Ascending aorta (tissue), 2 donors: Measurements from ENCODE around the gene CASP9. TPM values are rescaled to one million over a fixed set of nuclear protein-coding genes. Genes with fewer than 3 reads are reported as not detected.
"Not testable (repeated sequence)": the region's sequence is repeated elsewhere in the genome, so short reads cannot be mapped to it uniquely, and the experiment has no call there.

Experiments
- DNase-seq, 2 donors: peaks; one replicate each; pipeline ENCODE4 v3.0.0-alpha.2; 2019; ENCODE audit warnings: low spot score in 2 of 2
- H3K27ac ChIP-seq, 2 donors: fragments of 200-600 bp; sonication (generic); one replicate each; pipeline ENCODE4 v1.5.1; 2016 to 2017; ENCODE audit warnings: mild to moderate bottlenecking in 1 of 2
- H3K27me3 ChIP-seq: fragments of 200-600 bp; sonication (generic); one replicate; pipeline ENCODE4 v1.5.1; 2017
- H3K36me3 ChIP-seq, 2 donors: fragments of 200-600 bp; sonication (generic); one replicate each; pipeline ENCODE4 v1.5.1; 2016
- H3K4me1 ChIP-seq, 2 donors: fragments of 200-600 bp; sonication (generic); one replicate each; pipeline ENCODE4 v1.5.1; 2016 to 2017; ENCODE audit warnings: mild to moderate bottlenecking in 1 of 2
- H3K4me3 ChIP-seq, 2 donors: fragments of 200-600 bp; sonication (generic); one replicate each; pipeline ENCODE4 v1.5.1; 2016 to 2017; ENCODE audit warnings: mild to moderate bottlenecking in 1 of 2
- H3K9me3 ChIP-seq, 2 donors: fragments of 200-600 bp; sonication (generic); one replicate each; pipeline ENCODE4 v1.5.1; 2016
- intact Hi-C: fragments of 100-400 bp; cut with DNase I; formaldehyde crosslinking; loops from one replicate; pipeline ENCODE4 v1.15.1; 2023
- total RNA-seq: library from RNA; depleted of rRNA; stranded (reverse); fragments of >200 nt; gene quantifications from one replicate; pipeline ENCODE4 v1.1.0, GENCODE V29; 2016
- TF ChIP-seq, protein P1 (sequence below), 3 experiments: fragments of 200-600 bp in 2 of 3; fragments of 450-650 bp in 1 of 3; sonication (generic) in 2 of 3; IDR thresholded peaks; one replicate each; pipeline ENCODE4 v1.5.1; 2016 to 2019; ENCODE audit warnings: antibody characterized with exemption in 3 of 3, mild to moderate bottlenecking in 1 of 3, moderate library complexity in 1 of 3

The CASP9 gene
- total RNA-seq, 1 donor from 2014 or later = 15.5 TPM

DNA sequence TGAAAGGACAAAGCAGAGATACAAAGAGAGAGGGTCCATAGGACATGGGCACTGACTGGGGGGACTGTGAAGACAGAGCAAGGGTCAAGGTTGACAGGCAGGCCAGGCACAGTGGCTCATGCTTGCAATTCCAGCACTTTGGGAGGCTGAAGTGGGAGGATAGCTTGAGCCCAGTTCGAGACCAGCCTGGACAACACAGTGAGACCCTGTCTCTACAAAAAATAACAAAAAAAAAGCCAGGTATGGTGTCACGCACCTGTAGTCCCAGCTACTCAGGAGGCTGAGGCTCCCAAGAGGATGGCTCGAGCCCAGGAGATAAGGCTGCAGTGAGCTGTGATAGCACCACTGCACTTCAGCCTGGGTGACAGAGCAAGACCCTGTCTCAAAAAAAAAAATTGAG is 4.4 kb downstream of the CASP9 start:
- intact Hi-C loops = loop anchor here (5.0 kb wide), 1 partner anchor 177 kb away; no protein-coding TSS in a partner anchor
- Histone ChIP-seq H3K27ac (no peak overlapping the region), H3K4me1 (peaks cover 0 to 8% of the 10 kb centered on the region in 2 donors), H3K4me3 (no peak overlapping the region), H3K9me3 (no peaks in the 10 kb centered on the region), H3K36me3 (peaks cover 8 to 10% of the 10 kb centered on the region in 2 donors), H3K27me3 (no peaks in the 10 kb centered on the region)
- peak in 1 of 2 donors; percentile 24 for DNase-seq
- TF ChIP-seq, protein P1, sequence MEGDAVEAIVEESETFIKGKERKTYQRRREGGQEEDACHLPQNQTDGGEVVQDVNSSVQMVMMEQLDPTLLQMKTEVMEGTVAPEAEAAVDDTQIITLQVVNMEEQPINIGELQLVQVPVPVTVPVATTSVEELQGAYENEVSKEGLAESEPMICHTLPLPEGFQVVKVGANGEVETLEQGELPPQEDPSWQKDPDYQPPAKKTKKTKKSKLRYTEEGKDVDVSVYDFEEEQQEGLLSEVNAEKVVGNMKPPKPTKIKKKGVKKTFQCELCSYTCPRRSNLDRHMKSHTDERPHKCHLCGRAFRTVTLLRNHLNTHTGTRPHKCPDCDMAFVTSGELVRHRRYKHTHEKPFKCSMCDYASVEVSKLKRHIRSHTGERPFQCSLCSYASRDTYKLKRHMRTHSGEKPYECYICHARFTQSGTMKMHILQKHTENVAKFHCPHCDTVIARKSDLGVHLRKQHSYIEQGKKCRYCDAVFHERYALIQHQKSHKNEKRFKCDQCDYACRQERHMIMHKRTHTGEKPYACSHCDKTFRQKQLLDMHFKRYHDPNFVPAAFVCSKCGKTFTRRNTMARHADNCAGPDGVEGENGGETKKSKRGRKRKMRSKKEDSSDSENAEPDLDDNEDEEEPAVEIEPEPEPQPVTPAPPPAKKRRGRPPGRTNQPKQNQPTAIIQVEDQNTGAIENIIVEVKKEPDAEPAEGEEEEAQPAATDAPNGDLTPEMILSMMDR (IDR thresholded peaks at IDR 0.05) = no peak

DNA sequence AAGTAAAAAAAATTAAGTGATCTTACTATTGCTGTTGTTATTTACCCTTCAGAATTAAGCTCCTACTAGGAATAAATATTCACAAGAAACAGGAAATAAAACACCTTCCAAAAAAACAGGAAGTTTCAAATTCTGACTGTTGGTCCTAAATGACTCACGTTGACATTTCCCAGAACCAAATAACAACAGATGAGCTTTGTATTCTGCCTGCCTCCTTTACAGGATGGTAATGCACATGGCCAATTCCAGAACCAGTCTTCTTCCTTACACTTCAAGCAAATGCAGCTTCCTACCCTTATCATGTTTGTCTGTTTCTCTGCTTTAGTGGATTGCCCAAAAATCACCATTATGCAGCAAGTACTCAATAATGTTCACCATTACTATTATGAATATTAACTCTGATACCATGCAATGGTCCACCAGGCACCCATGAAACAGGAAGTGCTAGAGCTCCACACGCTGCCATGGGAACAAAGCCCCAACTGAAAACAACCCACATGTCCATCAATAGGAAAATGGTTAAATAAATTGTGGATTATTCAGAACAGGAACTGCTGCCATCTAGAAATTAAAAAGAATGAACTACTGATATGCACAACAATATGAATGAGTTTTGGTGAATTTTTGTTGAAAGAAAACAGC is 8.9 kb downstream of the CASP9 start:
- peaks cover 18 to 21% of the 10 kb centered on the region in 2 donors for H3K36me3 ChIP-seq

DNA sequence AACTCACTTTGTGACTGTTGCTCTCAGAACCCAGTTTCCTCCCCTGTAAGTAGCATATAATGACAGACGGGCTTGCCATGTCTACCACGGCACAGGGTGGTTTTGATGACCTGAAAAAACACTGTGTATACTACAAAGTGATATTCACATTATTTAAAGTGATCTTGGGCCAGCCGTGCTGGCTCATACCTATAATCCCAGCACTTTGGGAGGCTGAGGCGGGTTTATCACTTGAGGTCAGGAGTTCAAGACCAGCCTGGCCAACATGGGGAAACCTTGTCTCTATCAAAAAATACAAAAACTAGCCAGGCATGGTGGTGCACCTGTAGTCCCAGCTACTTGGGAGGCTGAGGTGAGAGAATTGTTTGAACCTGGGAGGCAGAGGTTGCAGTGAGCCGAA is 9.5 kb downstream of the CASP9 start:
- H3K27ac ChIP-seq = not testable (repeated sequence)
- DNase-seq = peak in 1 of 2 donors; percentile 16

More for the DNA sequence above, 8.9 kb downstream of the CASP9 start:
- Histone ChIP-seq H3K27me3 (no peaks in the 10 kb centered on the region), H3K27ac (no peak overlapping the region), H3K4me3 (no peak overlapping the region), H3K9me3 (no peaks in the 10 kb centered on the region), H3K4me1 (no peaks in the 10 kb centered on the region)
- intact Hi-C loops = no loop called here
- DNase-seq = no peak
- TF ChIP-seq, protein P1 (IDR thresholded peaks at IDR 0.05) = no peak

DNA sequence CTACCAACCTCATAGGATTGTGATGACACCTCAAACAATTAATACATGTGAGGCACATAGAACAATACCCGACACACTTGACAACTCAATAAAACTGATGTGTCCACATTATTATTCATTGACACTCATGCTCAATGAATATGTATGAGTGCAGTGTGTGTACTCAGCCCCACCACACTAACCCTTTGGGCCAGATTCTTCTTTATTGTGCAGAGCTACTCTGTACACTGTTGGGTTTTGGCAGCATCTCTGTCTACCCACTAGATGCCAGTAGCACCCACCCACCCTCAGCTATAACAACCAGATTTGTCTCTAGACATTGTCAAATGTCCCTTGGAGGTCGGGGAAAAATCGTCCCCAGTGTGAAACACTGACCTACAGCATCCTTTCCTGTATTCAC is 10.1 kb downstream of the CASP9 start:
- no peaks in the 10 kb centered on the region for H3K27me3 ChIP-seq
- TF ChIP-seq, protein P1 (IDR thresholded peaks at IDR 0.05) = no peak
- no peak for DNase-seq
- H3K4me3 ChIP-seq = no peak overlapping the region
- no peak overlapping the region for H3K27ac ChIP-seq
- H3K9me3 ChIP-seq = no peaks in the 10 kb centered on the region
- no peaks in the 10 kb centered on the region for H3K4me1 ChIP-seq
- intact Hi-C loops = no loop called here
- H3K36me3 ChIP-seq = peaks cover 21% of the 10 kb centered on the region in 2 donors

More for the DNA sequence above, 9.5 kb downstream of the CASP9 start:
- intact Hi-C loops, H3K4me3 ChIP-seq, H3K4me1 ChIP-seq, H3K27me3 ChIP-seq, H3K9me3 ChIP-seq: not testable (repeated sequence)
- peaks cover 18 to 21% of the 10 kb centered on the region in 2 donors for H3K36me3 ChIP-seq

DNA sequence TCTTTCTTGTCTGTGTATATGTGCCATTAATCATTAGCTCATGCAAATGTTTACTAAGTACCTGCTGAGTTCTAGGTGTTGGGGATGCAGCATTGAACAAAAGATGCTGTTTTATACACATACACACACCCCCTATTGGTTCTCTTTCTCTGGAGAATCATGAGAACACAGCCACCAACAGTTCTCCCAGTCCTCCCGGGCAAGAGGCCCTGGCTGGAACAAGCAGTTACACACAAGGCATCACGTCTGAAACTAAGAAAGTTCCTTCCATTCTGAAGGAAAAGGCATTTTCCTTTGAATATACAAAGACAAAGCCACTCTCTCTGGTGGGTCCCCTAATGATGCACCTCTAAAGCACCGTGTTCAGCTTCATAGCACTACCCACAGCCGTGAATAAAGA is 10.8 kb downstream of the CASP9 start:
- no peaks in the 10 kb centered on the region for H3K27me3 ChIP-seq
- no peak for DNase-seq
- TF ChIP-seq, protein P1 (IDR thresholded peaks at IDR 0.05) = no peak
- H3K4me3 ChIP-seq = no peak overlapping the region
- no peaks in the 10 kb centered on the region for H3K4me1 ChIP-seq
- no peak overlapping the region for H3K27ac ChIP-seq
- H3K36me3 ChIP-seq = peaks cover 21% of the 10 kb centered on the region in 2 donors
- intact Hi-C loops = no loop called here
- H3K9me3 ChIP-seq = no peaks in the 10 kb centered on the region

DNA sequence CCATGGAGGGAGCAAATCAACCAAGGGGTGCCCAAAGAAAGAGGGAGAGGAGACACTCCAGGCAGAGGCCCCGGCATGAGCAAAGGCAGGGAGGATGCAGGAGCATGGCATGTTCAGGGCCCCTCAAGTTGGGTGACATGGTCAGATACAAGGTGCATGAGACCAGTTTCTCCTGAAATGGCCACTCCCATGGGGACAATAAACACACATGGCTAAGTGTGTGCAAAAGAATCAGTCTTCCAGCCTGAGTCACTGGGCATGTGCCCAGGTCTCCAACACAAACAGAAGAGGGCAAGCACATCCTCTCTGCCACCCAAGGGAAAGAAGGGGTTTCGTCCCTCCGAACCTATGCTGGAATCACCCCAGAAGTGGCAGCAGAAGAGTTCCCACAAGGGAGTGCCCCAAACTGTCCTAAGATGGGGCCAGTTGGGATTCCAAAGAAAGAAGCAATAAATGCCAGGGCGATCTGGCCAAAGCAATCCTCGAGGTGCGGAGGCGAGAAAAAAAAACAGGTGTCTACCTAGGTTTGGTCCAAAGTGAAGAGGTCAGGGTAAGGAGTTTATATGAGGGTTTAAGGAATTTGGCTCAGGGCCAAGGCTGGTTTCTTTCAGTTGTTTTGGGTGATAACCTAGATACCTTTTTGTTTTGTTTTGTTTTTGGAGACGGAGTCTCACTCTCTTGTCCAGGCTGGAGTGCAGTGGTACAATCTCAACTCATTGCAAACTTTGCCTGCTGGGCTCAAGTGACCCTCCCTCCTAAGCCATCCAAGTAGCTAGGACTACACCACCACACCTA is 13.2 kb downstream of the CASP9 start:
- Histone ChIP-seq H3K4me1 (no peaks in the 10 kb centered on the region), H3K36me3 (peaks cover 14 to 24% of the 10 kb centered on the region in 2 donors), H3K27me3 (no peaks in the 10 kb centered on the region), H3K4me3 (no peak overlapping the region), H3K9me3 (no peaks in the 10 kb centered on the region), H3K27ac (no peak overlapping the region)
- TF ChIP-seq, protein P1 (IDR thresholded peaks at IDR 0.05) = no peak
- intact Hi-C loops = no loop called here
- DNase-seq = peak in 1 of 2 donors; percentile 48
